D721Med (cell line): ENCODE data around the gene KIF3C.

Experiments used
- DNase-seq: peaks from one replicate; pipeline ENCODE4 v3.0.0; 2011; ENCODE audit warnings: low spot score; ENCODE audit not compliant: insufficient read length
- FAIRE-seq: peaks from 2 replicates; lab custom pipeline; 2011; peaks lifted over from hg19 to GRCh38; lab: Jason Lieb, UNC
- CTCF ChIP-seq: IDR thresholded peaks from 2 replicates; pipeline ENCODE4 v1.5.1; 2012; ENCODE audit warnings: mild to moderate bottlenecking, control low read depth; ENCODE audit not compliant: insufficient read depth; ENCODE audit errors: missing control alignments

KIF3C gene

GRCh38 chr2:25996844-25997243, 14.5 kb upstream of the KIF3C start:
- TF ChIP-seq CTCF, result no peak
- no peak for FAIRE-seq
- DNase-seq, result no peak

DNA sequence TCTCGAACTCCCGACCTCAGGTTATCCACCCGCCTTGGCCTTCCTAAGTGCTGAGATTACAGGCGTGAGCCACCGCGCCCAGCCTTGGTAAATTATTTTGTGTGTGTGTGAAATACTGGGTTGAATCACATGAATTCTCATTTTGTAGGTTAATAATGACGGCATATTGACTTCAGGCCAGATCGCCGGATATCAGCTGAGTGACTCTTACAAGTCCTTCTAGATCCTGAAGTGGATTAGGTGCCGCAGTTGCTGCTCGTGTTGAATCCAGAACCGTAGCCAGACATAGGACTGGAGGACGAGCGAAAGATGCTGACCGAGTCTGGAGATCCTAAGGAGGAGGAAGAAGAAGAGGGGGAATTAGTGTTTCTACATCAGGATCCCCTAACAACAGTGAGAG, 12.2 kb upstream of the KIF3C start:
- FAIRE-seq, result no peak
- TF ChIP-seq CTCF, result no peak

GRCh38 chr2:25993049-25993448, 10.8 kb upstream of the KIF3C start:
- no peak for TF ChIP-seq CTCF
- FAIRE-seq (no peak), DNase-seq (no peak)

More for the DNA sequence above, 12.2 kb upstream of the KIF3C start:
- no peak for DNase-seq

GRCh38 chr2:25992556-25992955, 10.3 kb upstream of the KIF3C start:
- no peak for DNase-seq
- no peak for TF ChIP-seq CTCF
- no peak for FAIRE-seq

DNA sequence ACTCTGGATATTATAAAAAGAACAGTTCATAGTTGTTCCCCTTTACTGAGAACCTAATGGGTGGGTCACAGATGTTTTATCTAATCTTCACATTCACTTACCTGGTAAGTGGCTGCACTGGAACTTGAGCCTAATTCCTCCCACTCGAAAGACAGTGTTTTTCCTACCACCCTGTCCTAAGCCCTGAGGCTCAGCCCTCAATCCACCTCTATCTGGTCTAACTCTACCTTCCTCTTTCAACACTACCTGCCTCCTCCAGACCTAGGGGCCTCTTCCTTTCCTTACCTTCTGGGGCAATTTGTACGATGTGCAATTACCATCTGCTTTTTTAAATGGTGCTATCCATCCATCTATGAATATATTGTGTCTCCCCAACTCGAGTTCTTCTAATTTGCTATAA, 9.7 kb upstream of the KIF3C start:
- FAIRE-seq, result no peak
- no peak for DNase-seq

DNA sequence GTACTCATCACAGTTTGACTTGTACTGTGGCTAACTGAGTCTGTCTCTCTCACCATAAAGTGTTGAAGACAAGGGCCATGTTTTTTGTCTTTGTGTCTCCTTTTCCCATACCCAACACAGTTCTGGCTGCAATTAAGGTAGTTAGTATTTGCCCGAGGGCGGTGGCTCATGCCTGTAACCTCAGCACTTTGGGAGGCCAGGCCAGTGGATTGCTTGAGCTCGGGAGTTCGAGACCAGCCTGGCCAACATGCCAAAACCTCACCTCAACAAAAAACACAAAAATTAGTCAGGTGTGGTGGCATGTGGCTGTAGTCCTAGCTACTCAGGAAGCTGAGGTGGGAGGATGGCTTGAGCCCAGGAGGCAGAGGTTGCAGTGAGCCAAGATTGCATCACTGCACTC, 6.9 kb upstream of the KIF3C start:
- TF ChIP-seq CTCF, result no peak
- no peak for DNase-seq
- FAIRE-seq, result no peak

More for the DNA sequence above, 9.7 kb upstream of the KIF3C start:
- no peak for TF ChIP-seq CTCF

- no peak for TF ChIP-seq CTCF
- no peak for DNase-seq
- no peak for FAIRE-seq
These were observed 5.8 kb upstream of the KIF3C start for GRCh38 chr2:25988134-25988533.
